ENCODE results near the gene WNT8B. TPM values are rescaled to one million over a fixed set of nuclear protein-coding genes. Genes with fewer than 3 reads are reported as not detected.
A peak's percentile ranks its signal among the peaks of the same experiment; 100 is the strongest.

Gene WNT8B
- total and polyA plus RNA-seq, 2 of the 13 experiments (the other 11 are each of a cell fraction or from before 2014, with no cell fraction given): 0.07 to 0.20 TPM

DNA sequence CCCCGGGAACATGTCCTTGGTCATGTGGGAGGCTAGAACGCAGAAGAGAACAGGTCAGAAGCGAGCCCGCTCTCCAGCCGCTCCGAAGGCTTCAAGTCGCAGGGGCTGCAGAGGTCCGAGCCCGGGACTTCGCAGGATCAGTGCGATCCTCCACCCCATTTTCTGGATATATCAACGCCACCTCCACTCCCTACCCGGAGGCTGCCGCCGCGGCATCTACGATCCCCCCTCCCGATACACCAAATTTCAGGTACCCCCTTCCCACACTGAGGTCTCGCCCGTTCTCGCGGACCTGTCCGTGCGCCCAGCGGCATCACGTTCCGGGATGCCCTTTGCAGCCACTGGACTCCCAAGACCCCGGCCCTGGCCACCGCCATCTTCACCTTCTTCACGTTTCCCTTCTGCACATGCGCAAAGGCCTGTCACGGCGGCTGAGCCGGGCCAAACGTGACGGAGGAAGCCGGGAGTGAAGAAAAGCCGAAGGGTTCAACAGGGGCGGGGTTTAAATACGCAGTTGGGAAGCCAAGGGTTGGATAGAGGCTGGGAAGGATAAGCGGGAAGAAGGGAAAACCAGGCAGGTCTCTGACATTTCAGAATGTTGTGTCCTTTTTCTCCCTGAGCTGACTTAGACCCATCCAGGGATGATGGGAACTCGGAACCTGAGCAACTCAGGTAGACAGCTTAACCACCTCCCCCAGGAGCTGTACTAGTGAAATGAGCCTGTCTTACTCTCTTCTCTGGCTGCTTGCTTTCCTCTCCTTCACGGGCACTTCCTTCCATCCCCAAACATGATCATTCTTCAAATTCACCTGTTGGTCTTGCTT, 66.9 kb downstream of the WNT8B start, which contains the start of gene NDUFB8 (continued):
- TF ChIP-seq, protein P1, sequence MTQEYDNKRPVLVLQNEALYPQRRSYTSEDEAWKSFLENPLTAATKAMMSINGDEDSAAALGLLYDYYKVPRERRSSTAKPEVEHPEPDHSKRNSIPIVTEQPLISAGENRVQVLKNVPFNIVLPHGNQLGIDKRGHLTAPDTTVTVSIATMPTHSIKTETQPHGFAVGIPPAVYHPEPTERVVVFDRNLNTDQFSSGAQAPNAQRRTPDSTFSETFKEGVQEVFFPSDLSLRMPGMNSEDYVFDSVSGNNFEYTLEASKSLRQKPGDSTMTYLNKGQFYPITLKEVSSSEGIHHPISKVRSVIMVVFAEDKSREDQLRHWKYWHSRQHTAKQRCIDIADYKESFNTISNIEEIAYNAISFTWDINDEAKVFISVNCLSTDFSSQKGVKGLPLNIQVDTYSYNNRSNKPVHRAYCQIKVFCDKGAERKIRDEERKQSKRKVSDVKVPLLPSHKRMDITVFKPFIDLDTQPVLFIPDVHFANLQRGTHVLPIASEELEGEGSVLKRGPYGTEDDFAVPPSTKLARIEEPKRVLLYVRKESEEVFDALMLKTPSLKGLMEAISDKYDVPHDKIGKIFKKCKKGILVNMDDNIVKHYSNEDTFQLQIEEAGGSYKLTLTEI (CRISPR knock-in tag; conservative IDR thresholded peaks at IDR 0.05): no peak
- TF ChIP-seq BRD4 (CRISPR knock-in tag; IDR thresholded peaks at IDR 0.05) (0 out of 2 replicates have a peak, but pooled peaks have one; percentile 27), ZNF350 (CRISPR knock-in tag; IDR thresholded peaks at IDR 0.05; ENCODE audit: borderline replicate concordance, low read depth) (peak; percentile 67), BHLHE40 (IDR thresholded peaks at IDR 0.05; ENCODE audit: low read length) (peak; percentile 67), PHF8 (CRISPR knock-in tag; IDR thresholded peaks at IDR 0.05) (peak; percentile 92), BRCA1 (CRISPR knock-in tag; IDR thresholded peaks at IDR 0.05) (no peak), ZMYM2 (CRISPR knock-in tag; IDR thresholded peaks at IDR 0.05) (no peak), ZNF143 (CRISPR knock-in tag; IDR thresholded peaks at IDR 0.05) (peak; percentile 65; the same call in 1 of the 2 replicates), TARDBP (CRISPR knock-in tag; IDR thresholded peaks at IDR 0.05) (peak; percentile 60; the same call in 1 of the 2 replicates), POLR2G (IDR thresholded peaks at IDR 0.05; ENCODE audit: low read depth, low read length) (peak; percentile 88), SMYD3 (CRISPR knock-in tag; IDR thresholded peaks at IDR 0.05) (0 out of 2 replicates have a peak, but pooled peaks have one; percentile 31), ZNF598 (CRISPR knock-in tag; IDR thresholded peaks at IDR 0.05; ENCODE audit: borderline replicate concordance) (0 out of 2 replicates have a peak, but pooled peaks have one; percentile 48), SPEN (CRISPR knock-in tag; IDR thresholded peaks at IDR 0.05; ENCODE audit: low read depth) (peak; percentile 69; the same call in 1 of the 2 replicates), PTBP1 (IDR thresholded peaks at IDR 0.05; ENCODE audit: low read depth, low read length, poor library complexity, severe bottlenecking) (peak; percentile 29), ZNF670 (CRISPR knock-in tag; IDR thresholded peaks at IDR 0.05; ENCODE audit: borderline replicate concordance) (0 out of 2 replicates have a peak, but pooled peaks have one; percentile 50), GATA4 (IDR thresholded peaks at IDR 0.05; ENCODE audit: borderline replicate concordance, low read depth) (peak; percentile 55; the same call in 1 of the 2 replicates), ZNF75D (CRISPR knock-in tag; IDR thresholded peaks at IDR 0.05; ENCODE audit: borderline replicate concordance) (no peak), ZFP1 (CRISPR knock-in tag; IDR thresholded peaks at IDR 0.05) (no peak), ZNF337 (CRISPR knock-in tag; IDR thresholded peaks at IDR 0.05; ENCODE audit: borderline replicate concordance, low read depth) (no peak), THAP11 (CRISPR knock-in tag; IDR thresholded peaks at IDR 0.05) (peak; percentile 74), ZNF558 (CRISPR knock-in tag; IDR thresholded peaks at IDR 0.05; ENCODE audit: borderline replicate concordance) (peak; percentile 41; the same call in 1 of the 2 replicates), SETDB1 (CRISPR knock-in tag; IDR thresholded peaks at IDR 0.05; ENCODE audit: borderline replicate concordance) (no peak), SMAD3 (CRISPR knock-in tag; IDR thresholded peaks at IDR 0.05) (0 out of 2 replicates have a peak, but pooled peaks have one; percentile 35), HOXA7 (CRISPR knock-in tag; IDR thresholded peaks at IDR 0.05) (no peak)
- TF ChIP-seq, protein P2, sequence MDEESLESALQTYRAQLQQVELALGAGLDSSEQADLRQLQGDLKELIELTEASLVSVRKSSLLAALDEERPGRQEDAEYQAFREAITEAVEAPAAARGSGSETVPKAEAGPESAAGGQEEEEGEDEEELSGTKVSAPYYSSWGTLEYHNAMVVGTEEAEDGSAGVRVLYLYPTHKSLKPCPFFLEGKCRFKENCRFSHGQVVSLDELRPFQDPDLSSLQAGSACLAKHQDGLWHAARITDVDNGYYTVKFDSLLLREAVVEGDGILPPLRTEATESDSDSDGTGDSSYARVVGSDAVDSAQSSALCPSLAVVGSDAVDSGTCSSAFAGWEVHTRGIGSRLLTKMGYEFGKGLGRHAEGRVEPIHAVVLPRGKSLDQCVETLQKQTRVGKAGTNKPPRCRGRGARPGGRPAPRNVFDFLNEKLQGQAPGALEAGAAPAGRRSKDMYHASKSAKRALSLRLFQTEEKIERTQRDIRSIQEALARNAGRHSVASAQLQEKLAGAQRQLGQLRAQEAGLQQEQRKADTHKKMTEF (CRISPR knock-in tag; IDR thresholded peaks at IDR 0.05): peak; percentile 16; the same call in 1 of the 2 replicates
- TF ChIP-seq, protein P3, sequence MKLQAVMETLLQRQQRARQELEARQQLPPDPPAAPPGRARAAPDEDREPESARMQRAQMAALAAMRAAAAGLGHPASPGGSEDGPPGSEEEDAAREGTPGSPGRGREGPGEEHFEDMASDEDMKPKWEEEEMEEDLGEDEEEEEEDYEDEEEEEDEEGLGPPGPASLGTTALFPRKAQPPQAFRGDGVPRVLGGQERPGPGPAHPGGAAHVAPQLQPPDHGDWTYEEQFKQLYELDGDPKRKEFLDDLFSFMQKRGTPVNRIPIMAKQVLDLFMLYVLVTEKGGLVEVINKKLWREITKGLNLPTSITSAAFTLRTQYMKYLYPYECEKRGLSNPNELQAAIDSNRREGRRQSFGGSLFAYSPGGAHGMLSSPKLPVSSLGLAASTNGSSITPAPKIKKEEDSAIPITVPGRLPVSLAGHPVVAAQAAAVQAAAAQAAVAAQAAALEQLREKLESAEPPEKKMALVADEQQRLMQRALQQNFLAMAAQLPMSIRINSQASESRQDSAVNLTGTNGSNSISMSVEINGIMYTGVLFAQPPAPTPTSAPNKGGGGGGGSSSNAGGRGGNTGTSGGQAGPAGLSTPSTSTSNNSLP (IDR thresholded peaks at IDR 0.05; ENCODE audit: low read depth, low read length): 0 out of 2 replicates have a peak, but pooled peaks have one; percentile 19

Measured in HepG2 (cell line).